ENCODE data around the gene AOPEP.

GRCh38 chr9:94904806-94905205 lies 178.3 kb downstream of the AOPEP start:
- TF ChIP-seq CTCF (IDR thresholded peaks at IDR 0.05) (no peak), POLR2A (IDR thresholded peaks at IDR 0.05) (no peak), POLR2AphosphoS5 (IDR thresholded peaks at IDR 0.05) (no peak), EP300 (IDR thresholded peaks at IDR 0.05) (no peak)

Data from suprapubic skin (tissue), 4 donors.